Suprapubic skin (tissue), 4 donors: ENCODE measurements around the gene FRMD4B.

Source experiments
- CTCF ChIP-seq, 2 donors: fragments of 200-600 bp in 1 of 2; fragments of 450-650 bp in 1 of 2; sonication (generic) in 1 of 2; IDR thresholded peaks; one replicate each; pipeline ENCODE4 v1.5.1; 2016 to 2019; ENCODE audit warnings: antibody characterized with exemption in 2 of 2, mild to moderate bottlenecking in 1 of 2, moderate library complexity in 1 of 2
- EP300 ChIP-seq: sonication (generic); formaldehyde crosslinking; IDR thresholded peaks from one replicate; pipeline ENCODE4 v1.6.1; 2017; ENCODE audit warnings: antibody characterized with exemption
- POLR2A ChIP-seq, 2 donors: fragments of 450-650 bp; IDR thresholded peaks; one replicate each; pipeline ENCODE4 v1.6.1; 2017; ENCODE audit warnings: antibody characterized with exemption in 2 of 2, mild to moderate bottlenecking in 2 of 2, moderate library complexity in 2 of 2
- POLR2AphosphoS5 ChIP-seq, 3 donors: sonication (generic); formaldehyde crosslinking; IDR thresholded peaks; one replicate each; pipeline ENCODE4 v1.6.1; 2017; ENCODE audit warnings: antibody characterized with exemption in 3 of 3

GRCh38 chr3:69194431-69195165 lies 191.3 kb downstream of the FRMD4B start:
- TF ChIP-seq CTCF (IDR thresholded peaks at IDR 0.05) (no peak), POLR2AphosphoS5 (IDR thresholded peaks at IDR 0.05) (no peak), EP300 (no peak), POLR2A (IDR thresholded peaks at IDR 0.05) (no peak)
